ENCODE measurements around the gene B4GALT5.
"Not testable (repeated sequence)": the region's sequence is repeated elsewhere in the genome, so short reads cannot be mapped to it uniquely, and the experiment has no call there.

GRCh38 chr20:49721326-49721725 lies 7.6 kb upstream of the B4GALT5 start:
- TF ChIP-seq, protein P1, sequence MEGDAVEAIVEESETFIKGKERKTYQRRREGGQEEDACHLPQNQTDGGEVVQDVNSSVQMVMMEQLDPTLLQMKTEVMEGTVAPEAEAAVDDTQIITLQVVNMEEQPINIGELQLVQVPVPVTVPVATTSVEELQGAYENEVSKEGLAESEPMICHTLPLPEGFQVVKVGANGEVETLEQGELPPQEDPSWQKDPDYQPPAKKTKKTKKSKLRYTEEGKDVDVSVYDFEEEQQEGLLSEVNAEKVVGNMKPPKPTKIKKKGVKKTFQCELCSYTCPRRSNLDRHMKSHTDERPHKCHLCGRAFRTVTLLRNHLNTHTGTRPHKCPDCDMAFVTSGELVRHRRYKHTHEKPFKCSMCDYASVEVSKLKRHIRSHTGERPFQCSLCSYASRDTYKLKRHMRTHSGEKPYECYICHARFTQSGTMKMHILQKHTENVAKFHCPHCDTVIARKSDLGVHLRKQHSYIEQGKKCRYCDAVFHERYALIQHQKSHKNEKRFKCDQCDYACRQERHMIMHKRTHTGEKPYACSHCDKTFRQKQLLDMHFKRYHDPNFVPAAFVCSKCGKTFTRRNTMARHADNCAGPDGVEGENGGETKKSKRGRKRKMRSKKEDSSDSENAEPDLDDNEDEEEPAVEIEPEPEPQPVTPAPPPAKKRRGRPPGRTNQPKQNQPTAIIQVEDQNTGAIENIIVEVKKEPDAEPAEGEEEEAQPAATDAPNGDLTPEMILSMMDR (conservative IDR thresholded peaks at IDR 0.05), result not testable (repeated sequence)
- TF ChIP-seq EZH2 (IDR thresholded peaks at IDR 0.05; ENCODE audit: low read depth), result not testable (repeated sequence)

Data from PC-9 (cell line).